ENCODE measurements around the gene MAN1B1.
A peak's percentile ranks its signal among the peaks of the same experiment; 100 is the strongest.

MAN1B1 gene

DNA sequence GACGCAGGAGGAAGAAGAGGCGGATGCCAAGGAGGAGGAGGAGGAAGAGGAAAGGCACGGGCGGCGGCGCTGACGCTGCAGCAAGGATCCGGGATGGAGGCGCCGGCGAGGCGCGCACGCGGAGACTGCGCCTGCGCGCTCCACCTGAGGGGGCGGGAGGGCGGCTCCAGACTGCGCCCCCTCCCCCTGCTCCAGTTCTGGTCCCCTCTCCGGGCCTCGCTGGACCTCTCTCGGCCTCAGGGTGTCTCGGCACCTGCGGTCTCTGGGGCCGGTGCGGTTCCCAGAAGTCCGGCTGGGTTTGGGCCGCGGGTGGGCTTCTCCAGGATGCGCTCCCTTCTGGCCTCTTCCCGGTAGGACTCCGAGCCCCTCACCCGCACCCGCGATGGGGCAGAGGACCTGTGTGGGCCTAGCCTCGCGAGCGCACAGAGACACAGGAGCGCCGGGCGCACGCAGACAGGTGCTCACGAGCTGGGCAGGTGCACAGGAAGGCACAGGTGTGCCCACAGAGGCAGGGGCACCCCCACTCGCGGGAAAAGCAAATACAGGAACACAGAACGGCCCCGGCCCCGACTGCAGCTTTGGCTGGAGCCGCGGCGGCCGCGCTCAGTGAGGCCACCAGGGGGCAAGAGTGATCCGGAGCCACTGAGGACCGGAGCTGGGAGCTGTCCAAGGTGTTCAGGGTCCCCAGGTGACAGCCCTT is 40.5 kb upstream of the MAN1B1 start, which contains the start of gene NPDC1:
Gene NPDC1 (minus strand): TSS at position 90 of the 700 bp plus-strand sequence. CDS start 188 bp downstream, outside the sequence.
- peak; percentile 96 for TF ChIP-seq CTCF (IDR thresholded peaks at IDR 0.05; ENCODE audit: low read depth, low read length)
- in situ Hi-C loops (cut with HindIII; ENCODE audit: low sequenced_read_pairs): loop anchor here (25.0 kb wide), 1 partner anchor 109 kb away; the partner anchor contains the start of genes C8G and FBXW5
- DNase-seq (ENCODE audit: low read depth, low spot score): peak; percentile 62
- H3K4me3 ChIP-seq (ENCODE audit: low read depth, low read length): peak within 1 kb of the TSS; percentile 47

GRCh38 chr9:137048655-137049543 is 37.9 kb upstream of the MAN1B1 start:
- in situ Hi-C loops (cut with HindIII; ENCODE audit: low sequenced_read_pairs): loop anchor here (25.0 kb wide), 1 partner anchor 112 kb away; the partner anchor contains the start of genes C8G and FBXW5
- DNase-seq (ENCODE audit: low read depth, low spot score): no peak
- no peak overlapping the region for H3K4me3 ChIP-seq (ENCODE audit: low read depth, low read length)
- no peak for TF ChIP-seq CTCF (IDR thresholded peaks at IDR 0.05; ENCODE audit: low read depth, low read length)

- TF ChIP-seq CTCF (IDR thresholded peaks at IDR 0.05; ENCODE audit: low read depth, low read length): peak; percentile 63
- DNase-seq (ENCODE audit: low read depth, low spot score): peak; percentile 23
- in situ Hi-C loops (cut with HindIII; ENCODE audit: low sequenced_read_pairs): loop anchor here (25.0 kb wide), 1 partner anchor 112 kb away; the partner anchor contains the start of genes C8G and FBXW5
- H3K4me3 ChIP-seq (ENCODE audit: low read depth, low read length): no peak overlapping the region
Measured at GRCh38 chr9:137049544-137050449, 37.0 kb upstream of the MAN1B1 start.

- TF ChIP-seq CTCF (IDR thresholded peaks at IDR 0.05; ENCODE audit: low read depth, low read length): no peak
- in situ Hi-C loops (cut with HindIII; ENCODE audit: low sequenced_read_pairs): no loop called here
- H3K4me3 ChIP-seq (ENCODE audit: low read depth, low read length): no peak overlapping the region
- DNase-seq (ENCODE audit: low read depth, low spot score): no peak
Measured at GRCh38 chr9:137050570-137050969, 36.2 kb upstream of the MAN1B1 start.

GRCh38 chr9:137051145-137051724 is 35.5 kb upstream of the MAN1B1 start:
- TF ChIP-seq CTCF (IDR thresholded peaks at IDR 0.05; ENCODE audit: low read depth, low read length): no peak
- in situ Hi-C loops (cut with HindIII; ENCODE audit: low sequenced_read_pairs): no loop called here

More at GRCh38 chr9:137051145-137051724, 35.5 kb upstream of the MAN1B1 start:
- DNase-seq (ENCODE audit: low read depth, low spot score): no peak
- H3K4me3 ChIP-seq (ENCODE audit: low read depth, low read length): no peak overlapping the region
